ENCODE results near the gene KHNYN.

KHNYN gene

GRCh38 chr14:24403294-24403998 is 26.3 kb upstream of the KHNYN start:
- DNase-seq (ENCODE audit: low read depth), result no peak
- no peak for TF ChIP-seq CTCF (IDR thresholded peaks at IDR 0.05; ENCODE audit: control insufficient read depth, extremely low read depth, insufficient read depth)
- no peak overlapping the region for H3K4me3 ChIP-seq (ENCODE audit: low read depth, low read length)

- DNase-seq (ENCODE audit: low read depth), result no peak
- H3K4me3 ChIP-seq (ENCODE audit: low read depth, low read length), result no peak overlapping the region
- TF ChIP-seq CTCF (IDR thresholded peaks at IDR 0.05; ENCODE audit: control insufficient read depth, extremely low read depth, insufficient read depth), result no peak
Observed at GRCh38 chr14:24404814-24405213, 24.9 kb upstream of the KHNYN start.

GRCh38 chr14:24406416-24406815 is 23.3 kb upstream of the KHNYN start:
- no peak overlapping the region for H3K4me3 ChIP-seq (ENCODE audit: low read depth, low read length)
- no peak for TF ChIP-seq CTCF (IDR thresholded peaks at IDR 0.05; ENCODE audit: control insufficient read depth, extremely low read depth, insufficient read depth)
- no peak for DNase-seq (ENCODE audit: low read depth)

GRCh38 chr14:24407608-24408325 is 22.0 kb upstream of the KHNYN start:
- DNase-seq (ENCODE audit: low read depth), result no peak
- no peak for TF ChIP-seq CTCF (IDR thresholded peaks at IDR 0.05; ENCODE audit: control insufficient read depth, extremely low read depth, insufficient read depth)

GRCh38 chr14:24408764-24409163 is 21.0 kb upstream of the KHNYN start:
- TF ChIP-seq CTCF (IDR thresholded peaks at IDR 0.05; ENCODE audit: control insufficient read depth, extremely low read depth, insufficient read depth), result no peak
- H3K4me3 ChIP-seq (ENCODE audit: low read depth, low read length), result no peak overlapping the region
- no peak for DNase-seq (ENCODE audit: low read depth)

More at GRCh38 chr14:24407608-24408325, 22.0 kb upstream of the KHNYN start:
- no peak overlapping the region for H3K4me3 ChIP-seq (ENCODE audit: low read depth, low read length)

- no peak for DNase-seq (ENCODE audit: low read depth)
- H3K4me3 ChIP-seq (ENCODE audit: low read depth, low read length), result no peak overlapping the region
- TF ChIP-seq CTCF (IDR thresholded peaks at IDR 0.05; ENCODE audit: control insufficient read depth, extremely low read depth, insufficient read depth), result no peak
Observed at GRCh38 chr14:24409192-24409591, 20.6 kb upstream of the KHNYN start.
